Measurements from ENCODE around the gene TRIML1. TPM values are rescaled to one million over a fixed set of nuclear protein-coding genes. Genes with fewer than 3 reads are reported as not detected.
"Not testable (repeated sequence)": the region's sequence is repeated elsewhere in the genome, so short reads cannot be mapped to it uniquely, and the experiment has no call there.

TRIML1 gene
- total RNA-seq, 4 donors from 2014 or later = not detected

- no peaks in the 10 kb centered on the region for H3K4me1 ChIP-seq
- no peak overlapping the region for H3K27ac ChIP-seq
- H3K27me3 ChIP-seq = no peaks in the 10 kb centered on the region
- no peak for TF ChIP-seq POLR2A (IDR thresholded peaks at IDR 0.05)
- TF ChIP-seq, protein P1, sequence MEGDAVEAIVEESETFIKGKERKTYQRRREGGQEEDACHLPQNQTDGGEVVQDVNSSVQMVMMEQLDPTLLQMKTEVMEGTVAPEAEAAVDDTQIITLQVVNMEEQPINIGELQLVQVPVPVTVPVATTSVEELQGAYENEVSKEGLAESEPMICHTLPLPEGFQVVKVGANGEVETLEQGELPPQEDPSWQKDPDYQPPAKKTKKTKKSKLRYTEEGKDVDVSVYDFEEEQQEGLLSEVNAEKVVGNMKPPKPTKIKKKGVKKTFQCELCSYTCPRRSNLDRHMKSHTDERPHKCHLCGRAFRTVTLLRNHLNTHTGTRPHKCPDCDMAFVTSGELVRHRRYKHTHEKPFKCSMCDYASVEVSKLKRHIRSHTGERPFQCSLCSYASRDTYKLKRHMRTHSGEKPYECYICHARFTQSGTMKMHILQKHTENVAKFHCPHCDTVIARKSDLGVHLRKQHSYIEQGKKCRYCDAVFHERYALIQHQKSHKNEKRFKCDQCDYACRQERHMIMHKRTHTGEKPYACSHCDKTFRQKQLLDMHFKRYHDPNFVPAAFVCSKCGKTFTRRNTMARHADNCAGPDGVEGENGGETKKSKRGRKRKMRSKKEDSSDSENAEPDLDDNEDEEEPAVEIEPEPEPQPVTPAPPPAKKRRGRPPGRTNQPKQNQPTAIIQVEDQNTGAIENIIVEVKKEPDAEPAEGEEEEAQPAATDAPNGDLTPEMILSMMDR (IDR thresholded peaks at IDR 0.05) = no peak
- no peaks in the 10 kb centered on the region for H3K9me3 ChIP-seq
- H3K36me3 ChIP-seq = no peaks in the 10 kb centered on the region
- 87 to 92% methylated on average over 6 of the region's 6 CpGs for WGBS, 2 donors
- no peak for DNase-seq
- H3K4me3 ChIP-seq (replicated peaks in 1 of 3) = no peak overlapping the region
- intact Hi-C loops (cut with DNase I) = no loop called here
Observed at GRCh38 chr4:188147776-188148175, 8.5 kb downstream of the TRIML1 start.

- H3K9me3 ChIP-seq = no peaks in the 10 kb centered on the region
- H3K27ac ChIP-seq = no peak overlapping the region
- WGBS, 2 donors = 78 to 82% methylated on average over 11 of the region's 11 CpGs
- no peak overlapping the region for H3K4me3 ChIP-seq (replicated peaks in 1 of 3)
- TF ChIP-seq, protein P1 (IDR thresholded peaks at IDR 0.05) = no peak
- no peak for TF ChIP-seq POLR2A (IDR thresholded peaks at IDR 0.05)
- no peak for DNase-seq
- no peaks in the 10 kb centered on the region for H3K27me3 ChIP-seq
- no peaks in the 10 kb centered on the region for H3K4me1 ChIP-seq
- intact Hi-C loops (cut with DNase I) = no loop called here
- no peaks in the 10 kb centered on the region for H3K36me3 ChIP-seq
Observed at GRCh38 chr4:188154668-188155405, 15.6 kb downstream of the TRIML1 start.

- H3K27me3 ChIP-seq = no peaks in the 10 kb centered on the region
- H3K4me3 ChIP-seq (replicated peaks in 1 of 3) = no peak overlapping the region
- DNase-seq = no peak
- no peak for TF ChIP-seq POLR2A (IDR thresholded peaks at IDR 0.05)
- TF ChIP-seq, protein P1 (IDR thresholded peaks at IDR 0.05) = no peak
- 91 to 92% methylated on average over 10 of the region's 10 CpGs for WGBS, 2 donors
- no peaks in the 10 kb centered on the region for H3K9me3 ChIP-seq
- no peaks in the 10 kb centered on the region for H3K4me1 ChIP-seq
- no peak overlapping the region for H3K27ac ChIP-seq
- intact Hi-C loops (cut with DNase I) = no loop called here
- no peaks in the 10 kb centered on the region for H3K36me3 ChIP-seq
Observed at GRCh38 chr4:188158336-188158735, 19.1 kb downstream of the TRIML1 start.

DNA sequence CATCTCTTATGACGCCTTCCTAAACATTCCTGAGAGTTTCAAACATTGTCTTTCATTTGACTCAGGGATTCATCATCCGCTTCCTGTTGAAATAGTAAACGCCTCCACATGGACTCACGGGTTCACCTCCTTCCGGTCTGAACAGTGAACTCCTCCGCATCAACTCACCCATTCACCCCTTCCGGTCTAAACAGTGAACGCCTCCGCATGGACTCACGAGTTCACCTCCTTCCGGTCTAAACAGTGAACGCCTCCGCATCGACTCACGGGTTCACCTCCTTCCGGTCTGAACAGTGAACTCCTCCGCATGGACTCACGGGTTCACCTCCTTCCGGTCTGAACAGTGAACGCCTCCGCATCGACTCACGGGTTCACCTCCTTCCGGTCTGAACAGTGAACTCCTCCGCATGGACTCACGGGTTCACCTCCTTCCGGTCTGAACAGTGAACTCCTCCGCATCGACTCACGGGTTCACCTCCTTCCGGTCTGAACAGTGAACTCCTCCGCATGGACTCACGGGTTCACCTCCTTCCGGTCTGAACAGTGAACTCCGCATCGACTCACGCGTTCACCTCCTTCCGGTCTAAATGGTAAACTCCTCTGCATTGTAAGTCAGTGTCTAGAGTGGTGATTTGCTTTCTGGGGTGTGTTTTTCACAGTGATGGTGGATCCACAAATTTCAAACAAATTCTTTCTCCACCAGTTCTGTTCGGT, 20.4 kb downstream of the TRIML1 start:
- H3K36me3 ChIP-seq; H3K27ac ChIP-seq; intact Hi-C loops (cut with DNase I); H3K9me3 ChIP-seq; H3K27me3 ChIP-seq; H3K4me1 ChIP-seq; DNase-seq; H3K4me3 ChIP-seq (replicated peaks in 1 of 3): not testable (repeated sequence)
- 93 to 95% methylated on average over 40 of the region's 40 CpGs for WGBS, 2 donors

GRCh38 chr4:188160406-188160805, 21.2 kb downstream of the TRIML1 start:
- no peaks in the 10 kb centered on the region for H3K9me3 ChIP-seq
- no peaks in the 10 kb centered on the region for H3K27me3 ChIP-seq
- intact Hi-C loops (cut with DNase I) = no loop called here
- no peak overlapping the region for H3K4me3 ChIP-seq (replicated peaks in 1 of 3)
- TF ChIP-seq POLR2A (IDR thresholded peaks at IDR 0.05) = no peak
- TF ChIP-seq, protein P1 (IDR thresholded peaks at IDR 0.05) = no peak
- H3K4me1 ChIP-seq = no peaks in the 10 kb centered on the region
- DNase-seq = no peak
- no peak overlapping the region for H3K27ac ChIP-seq
- 55 to 57% methylated on average over 7 of the region's 7 CpGs for WGBS, 2 donors
- no peaks in the 10 kb centered on the region for H3K36me3 ChIP-seq
